Psoas muscle (tissue), 8 donors: ENCODE data around the gene CCDC102A. TPM values are rescaled to one million over a fixed set of nuclear protein-coding genes. Genes with fewer than 3 reads are reported as not detected.
A peak's percentile ranks its signal among the peaks of the same experiment; 100 is the strongest.

Experiments
- ATAC-seq, 4 donors: fragments of 200-7000 bp; cut with Tn5 transposase; one replicate each; pipeline ENCODE4 v1.9.1; 2020; ENCODE audit warnings: moderate library complexity in 3 of 4, mild to moderate bottlenecking in 2 of 4
- DNase-seq, 2 donors: peaks; one replicate each; pipeline ENCODE4 v3.0.0-alpha.2; 2020
- H3K27ac ChIP-seq: fragments of 200-600 bp; one replicate; pipeline ENCODE4 v1.8.0; 2022
- H3K27me3 ChIP-seq, 3 donors: fragments of 200-600 bp in 1 of 3; one replicate each; pipeline versions ENCODE4 v1.6.1 to v1.8.0; 2013 to 2022; ENCODE audit warnings: low read length in 2 of 3, mild to moderate bottlenecking in 2 of 3, moderate library complexity in 1 of 3; ENCODE audit not compliant: insufficient read depth in 3 of 3
- H3K36me3 ChIP-seq, 2 donors: fragments of 200-600 bp in 1 of 2; one replicate each; pipeline versions ENCODE4 v1.6.1 to v1.8.0; 2013 to 2022; ENCODE audit warnings: low read depth in 1 of 2, mild to moderate bottlenecking in 1 of 2, moderate library complexity in 1 of 2; ENCODE audit not compliant: insufficient read depth in 1 of 2
- H3K4me1 ChIP-seq: fragments of 200-600 bp; one replicate; pipeline ENCODE4 v1.8.0; 2022
- H3K4me3 ChIP-seq: fragments of 200-600 bp; one replicate; pipeline ENCODE4 v1.8.0; 2022; ENCODE audit warnings: mild to moderate bottlenecking
- H3K9me3 ChIP-seq: fragments of 200-600 bp; one replicate; pipeline ENCODE4 v1.8.0; 2022
- WGBS, 3 donors: extraction: QIAGEN DNeasy Blood & Tissue Kit; methylation state at CpG; one replicate each; pipeline versions ENCODE4 v1.1.6 to v1.1.7; 2013; 5-methylcytosine and 5-hydroxymethylcytosine counted together
- intact Hi-C, 2 donors: fragments of 100-400 bp; cut with DNase I; formaldehyde crosslinking; loops; one replicate each; pipeline versions ENCODE4 v1.11.0 to v1.14.2; 2022
- polyA plus RNA-seq, 3 donors: library from polyadenylated mRNA; stranded (reverse); fragments of 200-250 nt; gene quantifications; one replicate each; pipeline ENCODE4 v1.2.3, GENCODE V29; 2013
- total RNA-seq, 4 donors: library from RNA; stranded (reverse); fragmentation: NEBNext Ultra II Directional in 2 of 4; extraction: Animal tissue kit (Norgen Biotek cat#: 25700) in 2 of 4; gene quantifications; one replicate each; pipeline versions ENCODE4 v1.2.1 to v1.2.4, GENCODE V29; 2021 to 2023
- TF ChIP-seq, protein P1 (sequence below): fragments of 200-600 bp; IDR thresholded peaks from one replicate; pipeline ENCODE4 v1.8.0; 2022; ENCODE audit warnings: antibody characterized with exemption
- donor health status: healthy with polysubstance abuse.
- donor health status: DM: no; HTN: no; CAD: no; lungs with moderate emphysema.
- donor health status: Bipolar disorder and iron deficiency.
- donor health status: healthy.
- donor health status: DM: yes; HTN: yes; CAD: no.
- donor health status: DM: no; HTN: no; CAD: no.
- donor health status: DM: no; HTN: no; CAD: no.
- donor health status: DM: yes; HTN: yes; CAD: no.

The CCDC102A gene
- total and polyA plus RNA-seq, 7 donors = 0.95 to 2.4 (median 1.7) TPM

DNA sequence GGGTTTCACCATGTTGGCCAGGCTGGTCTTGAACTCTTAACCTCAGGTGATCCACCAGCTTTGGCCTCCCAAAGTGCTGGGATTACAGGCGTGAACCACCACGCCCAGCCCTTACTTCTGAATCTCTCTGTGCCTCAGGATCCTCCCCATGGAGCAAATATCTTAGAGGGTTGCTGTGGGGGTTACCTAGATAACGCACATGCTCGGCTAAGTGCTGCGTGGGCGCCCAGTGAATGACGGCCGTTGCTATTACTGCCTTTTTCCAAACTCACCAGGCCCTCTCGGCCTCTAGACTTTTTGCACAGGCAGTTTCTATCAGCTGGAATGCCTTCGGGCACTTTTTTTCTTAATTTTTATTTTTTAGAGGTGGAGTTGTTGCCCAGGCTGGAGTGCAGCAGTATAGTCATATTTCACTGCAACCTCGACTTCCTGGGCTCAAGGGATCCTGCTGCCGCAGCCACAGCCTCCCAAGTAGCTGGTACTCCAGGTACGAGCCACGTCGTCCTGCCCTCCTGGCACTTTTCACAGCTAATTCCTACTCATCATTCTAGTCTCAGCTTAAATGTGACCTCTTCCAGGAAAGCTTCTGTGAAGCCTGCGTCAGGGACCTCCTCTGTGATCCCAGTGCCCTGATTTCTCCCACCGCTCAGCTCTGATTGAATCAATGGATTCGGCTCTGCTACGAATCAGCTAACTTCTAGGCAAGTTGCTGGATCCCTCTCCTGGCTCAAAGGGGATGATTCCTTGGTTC lies 8.6 kb downstream of the CCDC102A start:
- Histone ChIP-seq H3K4me3 (no peak overlapping the region), H3K36me3 (no peaks in the 10 kb centered on the region), H3K9me3 (no peaks in the 10 kb centered on the region), H3K27ac (no peak overlapping the region), H3K27me3 (no peaks in the 10 kb centered on the region), H3K4me1 (no peaks in the 10 kb centered on the region)
- DNase-seq (peak in 1 of 2 donors; percentile 11), ATAC-seq (no peak)
- TF ChIP-seq, protein P1, sequence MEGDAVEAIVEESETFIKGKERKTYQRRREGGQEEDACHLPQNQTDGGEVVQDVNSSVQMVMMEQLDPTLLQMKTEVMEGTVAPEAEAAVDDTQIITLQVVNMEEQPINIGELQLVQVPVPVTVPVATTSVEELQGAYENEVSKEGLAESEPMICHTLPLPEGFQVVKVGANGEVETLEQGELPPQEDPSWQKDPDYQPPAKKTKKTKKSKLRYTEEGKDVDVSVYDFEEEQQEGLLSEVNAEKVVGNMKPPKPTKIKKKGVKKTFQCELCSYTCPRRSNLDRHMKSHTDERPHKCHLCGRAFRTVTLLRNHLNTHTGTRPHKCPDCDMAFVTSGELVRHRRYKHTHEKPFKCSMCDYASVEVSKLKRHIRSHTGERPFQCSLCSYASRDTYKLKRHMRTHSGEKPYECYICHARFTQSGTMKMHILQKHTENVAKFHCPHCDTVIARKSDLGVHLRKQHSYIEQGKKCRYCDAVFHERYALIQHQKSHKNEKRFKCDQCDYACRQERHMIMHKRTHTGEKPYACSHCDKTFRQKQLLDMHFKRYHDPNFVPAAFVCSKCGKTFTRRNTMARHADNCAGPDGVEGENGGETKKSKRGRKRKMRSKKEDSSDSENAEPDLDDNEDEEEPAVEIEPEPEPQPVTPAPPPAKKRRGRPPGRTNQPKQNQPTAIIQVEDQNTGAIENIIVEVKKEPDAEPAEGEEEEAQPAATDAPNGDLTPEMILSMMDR = no peak
- 92 to 94% (median 92%) methylated on average over 19 of the region's 19 CpGs for WGBS, 3 donors
- intact Hi-C loops = no loop called here

DNA sequence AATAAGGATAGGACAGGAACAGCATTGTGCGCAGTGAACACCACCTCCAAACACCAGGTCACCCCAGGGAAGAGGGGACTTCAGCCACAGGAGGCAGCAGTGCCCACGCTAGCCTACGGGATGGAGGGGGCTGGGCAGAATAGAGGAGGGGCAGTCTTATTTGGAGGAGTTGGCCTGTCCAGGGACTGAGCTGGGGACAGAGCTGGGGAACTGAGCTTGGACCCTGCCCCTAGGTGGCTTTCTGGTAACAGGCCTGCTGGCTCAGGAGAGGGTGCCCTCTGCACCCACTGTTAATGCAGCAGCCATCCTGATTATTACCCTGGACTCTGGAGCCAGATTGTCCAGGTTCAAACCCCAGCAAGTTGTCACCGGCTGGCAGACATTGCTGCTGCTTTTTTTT lies 9.3 kb downstream of the CCDC102A start:
- intact Hi-C loops = no loop called here

DNA sequence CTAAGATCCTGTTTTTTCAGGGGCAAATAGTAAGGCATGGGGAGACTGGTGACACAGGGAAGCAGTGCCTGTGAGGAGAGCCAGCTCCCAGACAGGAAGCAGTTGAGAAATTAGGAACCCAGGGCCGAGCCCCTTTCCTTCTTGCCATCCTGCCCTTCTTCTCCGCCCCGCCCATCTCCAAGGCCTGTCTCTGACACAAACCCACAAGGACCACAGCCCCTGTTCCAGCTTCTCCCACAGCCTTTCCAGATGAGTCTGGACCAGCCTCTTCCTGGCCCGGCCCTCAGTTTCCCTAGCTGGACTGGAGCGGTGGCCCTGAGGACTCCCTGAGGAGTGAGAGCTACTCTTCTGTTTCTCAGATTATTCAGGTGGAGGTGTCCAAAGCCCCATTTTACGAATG lies 9.9 kb downstream of the CCDC102A start:
- intact Hi-C loops = no loop called here
- Histone ChIP-seq H3K27me3 (no peaks in the 10 kb centered on the region), H3K9me3 (no peaks in the 10 kb centered on the region), H3K36me3 (no peaks in the 10 kb centered on the region), H3K27ac (no peak overlapping the region), H3K4me1 (no peaks in the 10 kb centered on the region), H3K4me3 (no peak overlapping the region)
- WGBS, 3 donors = 89 to 96% (median 91%) methylated on average over 6 of the region's 6 CpGs
- TF ChIP-seq, protein P1 = no peak
- ATAC-seq = no peak
- DNase-seq = no peak

More for the DNA sequence above, 9.3 kb downstream of the CCDC102A start:
- no peak overlapping the region for H3K27ac ChIP-seq
- H3K36me3 ChIP-seq = no peaks in the 10 kb centered on the region
- H3K27me3 ChIP-seq = no peaks in the 10 kb centered on the region
- DNase-seq (no peak), ATAC-seq (no peak)
- no peak overlapping the region for H3K4me3 ChIP-seq
- TF ChIP-seq, protein P1 = no peak
- no peaks in the 10 kb centered on the region for H3K4me1 ChIP-seq
- H3K9me3 ChIP-seq = no peaks in the 10 kb centered on the region
- 80 to 94% (median 88%) methylated on average over 4 of the region's 4 CpGs for WGBS, 3 donors

- Histone ChIP-seq H3K9me3 (no peaks in the 10 kb centered on the region), H3K4me3 (no peak overlapping the region), H3K36me3 (no peaks in the 10 kb centered on the region), H3K27me3 (no peaks in the 10 kb centered on the region), H3K4me1 (no peaks in the 10 kb centered on the region), H3K27ac (no peak overlapping the region)
- intact Hi-C loops = no loop called here
- ATAC-seq (no peak), DNase-seq (no peak)
- TF ChIP-seq, protein P1 = no peak
- 83 to 87% (median 86%) methylated on average over 16 to 18 of the region's 18 CpGs for WGBS, 3 donors
Observed at GRCh38 chr16:57525761-57526160, 10.6 kb downstream of the CCDC102A start.

DNA sequence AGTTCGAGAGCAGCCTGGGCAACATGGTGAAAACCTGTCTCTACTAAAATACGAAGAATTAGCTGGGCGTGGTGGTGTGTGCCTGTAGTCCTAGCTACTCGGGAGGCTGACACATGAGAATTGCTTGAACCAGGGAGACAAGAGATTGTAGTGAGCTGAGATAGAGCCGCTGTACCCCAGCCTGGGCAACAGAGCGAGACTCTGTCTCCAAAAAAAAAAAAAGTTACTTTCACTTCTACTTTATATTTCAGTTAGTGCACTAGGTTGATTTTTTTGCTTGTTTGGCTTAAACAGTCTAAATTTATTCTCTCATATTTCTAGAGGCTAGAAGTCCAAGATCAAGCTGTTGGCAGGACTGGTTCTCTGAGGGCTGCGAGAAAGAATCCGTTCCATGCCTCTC lies 13.4 kb downstream of the CCDC102A start:
- WGBS, 3 donors = 89 to 91% (median 90%) methylated on average over 8 of the region's 8 CpGs
- H3K27me3 ChIP-seq = no peaks in the 10 kb centered on the region
- no peak for ATAC-seq
- DNase-seq = no peak
- intact Hi-C loops = loop anchor here in 1 of 2 donors (5.0 kb wide), 1 partner anchor 221 kb away; no protein-coding TSS in a partner anchor
- no peak overlapping the region for H3K4me3 ChIP-seq
- H3K4me1 ChIP-seq = no peaks in the 10 kb centered on the region
- no peak overlapping the region for H3K27ac ChIP-seq
- TF ChIP-seq, protein P1 = no peak
- H3K36me3 ChIP-seq = peaks cover 0 to 5% of the 10 kb centered on the region in 2 donors
- no peaks in the 10 kb centered on the region for H3K9me3 ChIP-seq
